Measurements from ENCODE around the gene JAKMIP2. TPM values are rescaled to one million over a fixed set of nuclear protein-coding genes. Genes with fewer than 3 reads are reported as not detected.

JAKMIP2 gene
- total RNA-seq, 1 donor from 2014 or later, result 4.1 TPM

DNA sequence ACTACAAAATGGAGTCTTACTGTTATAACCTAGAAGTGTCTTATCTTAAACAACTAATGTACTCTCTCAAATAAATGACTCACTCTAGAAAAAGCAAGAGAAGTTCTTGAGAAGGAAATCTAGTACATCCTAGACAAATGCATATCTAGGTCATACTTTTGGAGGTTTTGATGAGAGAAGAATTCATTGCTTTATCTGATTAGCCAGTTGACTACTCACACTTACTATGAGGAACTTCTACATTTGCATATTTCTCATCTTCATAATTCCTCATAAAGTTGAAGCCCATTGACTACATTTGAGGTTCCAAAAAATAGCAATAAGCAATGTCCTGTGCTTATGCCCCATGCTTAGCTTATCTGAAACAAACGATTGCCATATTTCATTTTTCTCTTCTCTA lies 2.8 kb downstream of the JAKMIP2 start:
- H3K4me1 Mint-ChIP-seq (ENCODE audit: low read depth), result peaks cover 25% of the 10 kb centered on the region
- no peak overlapping the region for H3K4me3 Mint-ChIP-seq (ENCODE audit: low read depth)
- intact Hi-C loops (cut with micrococcal nuclease), result no loop called here
- H3K36me3 Mint-ChIP-seq (ENCODE audit: low read depth), result peaks cover 19% of the 10 kb centered on the region
- H3K9me3 Mint-ChIP-seq, result peaks cover 14% of the 10 kb centered on the region
- DNase-seq (ENCODE audit: low spot score), result no peak
- H3K27me3 Mint-ChIP-seq (ENCODE audit: low read depth), result peaks cover 4% of the 10 kb centered on the region
- no peak overlapping the region for H3K27ac Mint-ChIP-seq

DNA sequence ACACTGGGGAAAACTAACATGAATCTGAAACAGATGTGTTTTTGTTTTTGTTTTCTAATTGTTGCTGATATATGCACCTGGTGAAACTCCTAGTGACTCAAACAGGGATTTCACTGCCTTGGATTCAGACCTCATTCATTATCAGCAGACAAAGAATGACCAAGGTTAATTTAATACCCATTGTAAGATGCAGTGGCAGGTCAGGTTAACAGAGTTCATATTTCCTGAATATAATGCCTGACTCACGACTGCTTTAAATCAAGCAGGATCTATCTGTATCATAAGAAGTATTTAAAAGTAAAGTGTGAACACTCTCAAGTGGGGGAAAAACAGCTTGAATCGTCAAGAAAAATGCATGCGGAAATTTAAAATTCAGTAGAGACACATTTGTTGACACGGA lies 5.5 kb downstream of the JAKMIP2 start:
- intact Hi-C loops (cut with micrococcal nuclease), result no loop called here
- Mint-ChIP-seq H3K4me3 (ENCODE audit: low read depth) (no peak overlapping the region), H3K27me3 (ENCODE audit: low read depth) (no peaks in the 10 kb centered on the region), H3K9me3 (peaks cover 14% of the 10 kb centered on the region), H3K36me3 (ENCODE audit: low read depth) (peaks cover 19% of the 10 kb centered on the region), H3K4me1 (ENCODE audit: low read depth) (peaks cover 21% of the 10 kb centered on the region), H3K27ac (no peak overlapping the region)
- no peak for DNase-seq (ENCODE audit: low spot score)

DNA sequence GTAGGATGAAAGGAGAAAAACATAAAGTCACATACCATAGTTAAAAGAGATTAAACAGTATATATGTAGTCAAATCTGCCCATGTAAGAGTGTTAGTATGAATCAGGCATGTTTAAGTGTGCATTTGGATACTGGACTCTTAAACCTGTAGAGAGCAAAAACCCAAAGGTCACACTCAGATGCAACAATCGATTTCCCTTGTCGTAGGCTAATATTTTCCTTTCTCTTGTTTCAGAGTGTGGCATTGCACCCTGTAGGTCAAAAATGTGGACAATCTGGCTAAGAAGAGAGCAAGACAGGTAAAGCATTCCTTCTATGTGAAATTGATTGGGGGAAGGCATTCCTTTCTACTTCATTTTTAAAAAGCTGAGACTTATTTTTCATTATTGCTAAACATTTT lies 8.9 kb downstream of the JAKMIP2 start:
- no peak for DNase-seq (ENCODE audit: low spot score)
- intact Hi-C loops (cut with micrococcal nuclease), result no loop called here
- Mint-ChIP-seq H3K27ac (no peak overlapping the region), H3K9me3 (peaks cover 14% of the 10 kb centered on the region), H3K4me1 (ENCODE audit: low read depth) (no peaks in the 10 kb centered on the region), H3K36me3 (ENCODE audit: low read depth) (peaks cover 19% of the 10 kb centered on the region), H3K4me3 (ENCODE audit: low read depth) (no peak overlapping the region), H3K27me3 (ENCODE audit: low read depth) (no peaks in the 10 kb centered on the region)

DNA sequence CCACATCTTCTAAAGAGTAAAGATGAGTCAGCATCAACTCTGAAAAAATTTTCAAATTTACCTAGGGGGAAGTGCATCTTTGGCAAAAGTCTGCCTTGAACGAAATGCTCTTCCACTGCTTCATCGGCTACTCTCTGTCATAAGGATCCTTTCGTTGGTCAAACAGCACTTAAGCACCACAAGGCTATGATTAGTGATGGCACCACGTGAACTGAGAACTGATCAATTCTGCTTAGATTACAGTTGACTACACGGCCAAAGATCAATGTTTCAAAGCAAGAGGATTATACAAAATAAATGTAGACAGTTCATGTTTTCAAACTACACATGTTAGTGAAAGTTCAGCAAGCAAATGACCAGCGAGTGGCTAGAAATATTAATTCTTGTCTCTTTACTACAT lies 9.4 kb downstream of the JAKMIP2 start:
- no peak for DNase-seq (ENCODE audit: low spot score)
- Mint-ChIP-seq H3K4me3 (ENCODE audit: low read depth) (no peak overlapping the region), H3K36me3 (ENCODE audit: low read depth) (peaks cover 19% of the 10 kb centered on the region), H3K9me3 (peaks cover 14% of the 10 kb centered on the region), H3K4me1 (ENCODE audit: low read depth) (no peaks in the 10 kb centered on the region), H3K27ac (no peak overlapping the region), H3K27me3 (ENCODE audit: low read depth) (no peaks in the 10 kb centered on the region)
- intact Hi-C loops (cut with micrococcal nuclease), result no loop called here

DNA sequence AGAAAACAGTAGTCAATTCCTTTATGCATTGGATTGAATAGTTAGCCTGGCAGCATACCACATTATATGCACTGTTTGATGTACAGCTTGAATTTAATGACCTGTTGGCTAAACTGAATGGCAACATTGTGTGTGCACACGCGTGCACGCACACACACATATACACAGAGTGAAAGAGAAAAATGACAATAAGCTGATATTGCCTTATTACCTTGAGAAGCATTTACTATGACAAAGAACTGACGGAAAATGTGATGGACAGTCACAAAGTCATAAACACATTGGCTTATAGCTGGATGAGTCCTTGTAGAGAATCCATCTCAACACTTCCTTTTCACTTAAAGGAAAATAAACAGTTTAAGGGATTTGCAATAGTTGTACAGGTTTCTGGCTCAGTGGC lies 15.5 kb downstream of the JAKMIP2 start:
- no peaks in the 10 kb centered on the region for H3K27me3 Mint-ChIP-seq (ENCODE audit: low read depth)
- H3K4me1 Mint-ChIP-seq (ENCODE audit: low read depth), result no peaks in the 10 kb centered on the region
- no peak overlapping the region for H3K4me3 Mint-ChIP-seq (ENCODE audit: low read depth)
- no peak overlapping the region for H3K27ac Mint-ChIP-seq
- no peaks in the 10 kb centered on the region for H3K9me3 Mint-ChIP-seq
- no peak for DNase-seq (ENCODE audit: low spot score)
- no peaks in the 10 kb centered on the region for H3K36me3 Mint-ChIP-seq (ENCODE audit: low read depth)
- intact Hi-C loops (cut with micrococcal nuclease), result no loop called here

DNA sequence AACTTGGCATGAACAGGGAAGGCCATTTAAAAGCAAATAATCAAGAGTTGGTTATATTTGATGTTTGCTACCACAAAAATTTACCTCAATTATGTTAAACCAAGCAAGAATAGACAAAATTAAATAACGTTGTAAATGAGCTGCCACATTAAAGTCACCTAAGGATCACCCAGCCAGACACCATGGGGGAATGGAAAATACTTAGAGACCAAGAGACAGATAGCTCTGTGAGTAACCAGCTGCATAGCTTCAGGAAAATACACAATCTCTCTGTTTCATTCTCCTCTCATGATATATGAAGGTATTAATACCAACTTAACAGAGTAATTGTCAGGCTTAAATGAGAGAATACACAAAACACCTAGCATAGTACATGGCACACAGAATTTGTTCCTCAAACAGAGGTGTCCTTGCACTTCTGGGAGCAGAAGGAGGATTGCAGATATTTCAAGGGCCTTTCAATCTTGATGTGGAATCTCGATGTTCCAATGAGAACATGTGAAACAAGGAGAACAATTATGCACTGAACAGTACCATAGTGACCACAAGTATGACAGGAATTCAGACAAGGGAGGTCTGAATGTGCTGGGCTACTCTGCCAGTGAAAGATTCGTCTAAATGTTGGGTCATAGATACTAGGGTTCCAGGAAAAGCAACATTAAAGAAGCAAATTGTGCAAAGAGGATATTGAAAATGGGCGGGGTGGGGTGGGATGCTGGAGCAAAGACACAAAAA lies 18.6 kb downstream of the JAKMIP2 start:
- Mint-ChIP-seq H3K27me3 (ENCODE audit: low read depth) (no peaks in the 10 kb centered on the region), H3K9me3 (no peaks in the 10 kb centered on the region)

DNA sequence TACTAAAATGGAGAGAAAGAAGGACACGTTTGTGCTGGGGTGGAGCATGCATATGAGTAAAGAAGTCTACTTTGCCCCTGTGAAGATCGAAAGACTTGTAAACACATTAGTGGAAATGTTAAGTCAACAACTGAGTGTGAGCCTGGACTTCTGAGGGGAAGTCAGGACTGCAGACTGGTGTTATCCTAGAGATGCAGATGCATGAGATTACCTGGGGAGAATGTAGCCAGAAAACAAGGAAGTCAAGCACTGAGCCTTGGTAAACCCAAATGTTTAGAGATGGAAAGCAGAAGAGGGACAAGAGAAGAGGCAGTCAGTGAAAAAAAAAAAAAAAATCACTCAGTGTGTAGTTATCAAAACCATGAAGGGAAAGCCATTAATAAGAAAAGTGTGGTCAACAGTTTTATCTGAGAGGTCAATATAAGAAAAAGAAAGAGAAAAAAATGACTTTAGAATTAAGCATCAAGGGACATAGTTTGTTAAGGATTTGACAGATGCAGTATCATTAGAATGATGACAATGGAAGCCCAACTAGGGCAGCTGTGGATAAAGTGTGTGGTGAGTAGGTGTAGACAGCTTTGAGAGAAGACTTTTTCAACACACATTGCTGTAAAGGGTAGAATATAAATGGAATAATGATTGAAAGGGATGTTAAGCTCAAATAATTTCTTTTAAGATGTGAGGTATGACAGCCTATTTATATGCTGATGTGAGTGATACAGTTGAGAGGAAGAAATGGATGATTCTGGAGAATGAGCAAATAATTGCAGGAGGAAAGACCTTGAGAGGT lies 22.2 kb downstream of the JAKMIP2 start:
- Mint-ChIP-seq H3K9me3 (no peaks in the 10 kb centered on the region), H3K27me3 (ENCODE audit: low read depth) (no peaks in the 10 kb centered on the region), H3K4me3 (ENCODE audit: low read depth) (no peak overlapping the region), H3K27ac (no peak overlapping the region), H3K4me1 (ENCODE audit: low read depth) (no peaks in the 10 kb centered on the region), H3K36me3 (ENCODE audit: low read depth) (no peaks in the 10 kb centered on the region)
- intact Hi-C loops (cut with micrococcal nuclease), result no loop called here
- no peak for DNase-seq (ENCODE audit: low spot score)

More for the DNA sequence above, 18.6 kb downstream of the JAKMIP2 start:
- Mint-ChIP-seq H3K27ac (no peak overlapping the region), H3K4me1 (ENCODE audit: low read depth) (no peaks in the 10 kb centered on the region), H3K4me3 (ENCODE audit: low read depth) (no peak overlapping the region), H3K36me3 (ENCODE audit: low read depth) (no peaks in the 10 kb centered on the region)
- intact Hi-C loops (cut with micrococcal nuclease), result no loop called here
- DNase-seq (ENCODE audit: low spot score), result no peak

DNA sequence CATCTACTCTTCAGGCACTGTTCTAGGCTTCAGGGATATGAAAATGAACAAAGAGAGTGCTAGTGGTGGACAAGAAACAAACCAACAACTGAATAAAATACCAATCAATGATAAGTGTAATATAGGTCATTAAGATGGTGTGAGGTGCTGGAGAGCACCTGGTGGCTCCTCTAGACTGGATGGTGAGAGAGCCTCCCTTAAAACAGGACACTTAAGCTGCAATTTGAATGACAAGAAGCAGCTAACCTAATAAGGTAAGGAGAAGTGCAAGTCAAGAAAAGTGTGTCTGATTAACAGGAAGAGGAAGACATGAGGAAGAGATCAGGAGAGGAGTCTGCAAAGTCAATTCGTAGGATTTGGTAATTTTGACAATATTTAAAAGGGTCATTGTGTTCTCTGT lies 23.1 kb downstream of the JAKMIP2 start:
- no peak for DNase-seq (ENCODE audit: low spot score)
- no peak overlapping the region for H3K27ac Mint-ChIP-seq
- no peak overlapping the region for H3K4me3 Mint-ChIP-seq (ENCODE audit: low read depth)
- intact Hi-C loops (cut with micrococcal nuclease), result no loop called here
- no peaks in the 10 kb centered on the region for H3K9me3 Mint-ChIP-seq
- no peaks in the 10 kb centered on the region for H3K27me3 Mint-ChIP-seq (ENCODE audit: low read depth)
- no peaks in the 10 kb centered on the region for H3K4me1 Mint-ChIP-seq (ENCODE audit: low read depth)
- H3K36me3 Mint-ChIP-seq (ENCODE audit: low read depth), result no peaks in the 10 kb centered on the region

DNA sequence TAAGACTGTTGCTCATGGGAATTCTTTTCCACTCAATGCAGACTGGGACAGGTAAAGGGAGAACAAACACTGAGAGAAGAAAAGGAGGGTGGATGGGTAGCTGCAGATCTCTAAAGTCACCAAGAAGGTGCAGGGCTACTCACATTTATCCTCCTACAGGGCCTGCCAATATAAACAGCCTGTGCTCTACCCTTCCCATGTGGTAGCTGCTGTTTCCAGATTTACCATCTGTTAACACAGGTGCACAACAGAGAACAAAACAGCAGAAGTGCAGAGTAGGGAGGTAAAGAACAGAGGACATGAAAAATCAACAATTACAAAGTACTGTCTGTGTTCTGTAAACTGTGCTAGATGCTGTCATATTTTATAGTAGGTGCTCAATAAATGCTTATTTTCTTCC lies 26.0 kb downstream of the JAKMIP2 start:
- Mint-ChIP-seq H3K27ac (no peak overlapping the region), H3K27me3 (ENCODE audit: low read depth) (no peaks in the 10 kb centered on the region), H3K36me3 (ENCODE audit: low read depth) (no peaks in the 10 kb centered on the region), H3K4me1 (ENCODE audit: low read depth) (no peaks in the 10 kb centered on the region), H3K4me3 (ENCODE audit: low read depth) (no peak overlapping the region), H3K9me3 (no peaks in the 10 kb centered on the region)
- intact Hi-C loops (cut with micrococcal nuclease), result no loop called here
- DNase-seq (ENCODE audit: low spot score), result no peak

DNA sequence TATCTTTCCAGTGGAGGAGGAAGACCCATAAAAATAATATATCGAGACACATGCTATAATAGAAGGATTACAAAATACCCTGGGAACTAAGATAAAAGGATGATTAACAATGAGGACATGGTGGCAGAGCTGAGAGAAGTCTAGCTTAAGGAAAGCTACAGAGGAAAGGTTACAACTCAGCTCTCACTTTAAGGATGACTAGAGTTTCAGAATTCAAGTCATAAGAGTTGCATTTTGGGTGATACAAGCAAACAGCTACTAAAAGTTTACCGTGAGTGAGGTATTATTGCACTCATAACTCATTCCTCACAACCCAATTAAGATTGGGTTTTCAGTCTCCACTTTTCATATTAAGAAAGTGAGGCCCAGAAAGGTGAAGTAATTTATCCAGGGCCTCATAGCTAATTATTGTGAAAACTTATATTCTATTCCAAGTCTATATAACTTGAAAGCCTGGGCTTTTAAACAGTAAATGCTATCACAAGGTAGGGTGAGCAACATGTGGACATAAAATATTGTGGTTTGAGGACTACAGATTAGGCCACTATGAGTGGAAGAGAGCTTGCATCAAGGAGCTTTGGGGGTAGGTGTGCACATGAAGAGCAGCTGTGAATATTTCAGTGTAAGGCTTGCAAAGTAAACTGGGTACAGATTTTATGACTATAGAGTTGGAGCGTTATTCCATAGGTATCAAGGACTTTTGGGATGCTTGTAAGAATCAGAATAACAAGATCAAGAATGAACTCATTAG lies 28.0 kb downstream of the JAKMIP2 start:
- Mint-ChIP-seq H3K27me3 (ENCODE audit: low read depth) (no peaks in the 10 kb centered on the region), H3K4me1 (ENCODE audit: low read depth) (no peaks in the 10 kb centered on the region), H3K36me3 (ENCODE audit: low read depth) (no peaks in the 10 kb centered on the region), H3K9me3 (no peaks in the 10 kb centered on the region), H3K27ac (no peak overlapping the region), H3K4me3 (ENCODE audit: low read depth) (no peak overlapping the region)
- no peak for DNase-seq (ENCODE audit: low spot score)
- intact Hi-C loops (cut with micrococcal nuclease), result no loop called here

DNA sequence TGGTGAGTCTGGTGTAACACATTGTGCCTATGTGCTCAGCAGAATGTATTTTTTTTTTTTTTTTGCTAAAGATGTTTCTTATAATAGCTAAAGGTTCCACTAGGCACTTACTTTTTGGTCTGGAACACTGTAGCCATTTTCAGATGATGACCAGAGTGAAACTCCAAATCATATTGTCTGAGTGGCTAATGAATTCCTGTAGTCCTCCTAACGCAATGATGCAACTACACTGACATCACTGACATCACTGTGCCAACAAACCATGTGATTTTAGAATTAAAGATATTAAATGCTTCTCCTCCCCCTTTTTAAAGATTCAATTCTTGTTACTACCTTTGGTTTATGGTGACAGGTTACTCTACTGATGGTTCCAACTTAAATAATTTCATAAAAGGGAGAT lies 28.8 kb downstream of the JAKMIP2 start:
- Mint-ChIP-seq H3K4me1 (ENCODE audit: low read depth) (no peaks in the 10 kb centered on the region), H3K27ac (no peak overlapping the region), H3K36me3 (ENCODE audit: low read depth) (no peaks in the 10 kb centered on the region), H3K27me3 (ENCODE audit: low read depth) (no peaks in the 10 kb centered on the region), H3K4me3 (ENCODE audit: low read depth) (no peak overlapping the region), H3K9me3 (no peaks in the 10 kb centered on the region)
- DNase-seq (ENCODE audit: low spot score), result no peak
- intact Hi-C loops (cut with micrococcal nuclease), result no loop called here

DNA sequence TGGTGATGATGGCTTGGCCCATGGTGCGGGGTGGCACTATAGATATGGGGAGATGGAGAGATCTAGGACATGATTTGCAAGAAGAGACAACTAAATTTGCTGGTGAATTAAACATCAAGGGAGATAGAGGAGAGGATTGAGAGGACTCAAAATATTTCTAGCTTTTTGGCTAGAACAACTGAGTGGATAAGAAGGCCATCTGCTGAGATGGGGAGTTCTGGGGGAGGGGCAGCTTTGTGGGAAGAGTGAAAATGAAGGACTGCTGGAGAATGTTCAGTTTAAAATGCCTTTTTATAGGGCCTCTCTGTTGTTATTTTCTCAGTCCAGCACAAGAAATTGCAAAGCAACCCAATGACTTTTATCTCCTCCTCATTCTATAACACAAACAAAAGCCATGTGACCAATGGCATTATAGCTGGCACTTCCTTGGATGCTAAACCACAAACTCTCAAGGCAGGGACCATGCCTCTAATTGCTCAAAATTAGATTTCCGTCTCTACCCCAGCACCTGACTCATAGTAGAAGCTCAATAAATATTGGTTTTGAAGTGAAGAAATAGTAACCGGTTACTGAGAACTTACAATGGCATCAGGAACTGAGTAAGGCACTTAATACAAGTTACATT lies 29.8 kb downstream of the JAKMIP2 start:
- H3K4me1 Mint-ChIP-seq (ENCODE audit: low read depth), result no peaks in the 10 kb centered on the region
- no peak for DNase-seq (ENCODE audit: low spot score)
- no peaks in the 10 kb centered on the region for H3K9me3 Mint-ChIP-seq
- H3K36me3 Mint-ChIP-seq (ENCODE audit: low read depth), result no peaks in the 10 kb centered on the region
- intact Hi-C loops (cut with micrococcal nuclease), result no loop called here
- no peak overlapping the region for H3K27ac Mint-ChIP-seq
- no peak overlapping the region for H3K4me3 Mint-ChIP-seq (ENCODE audit: low read depth)
- no peaks in the 10 kb centered on the region for H3K27me3 Mint-ChIP-seq (ENCODE audit: low read depth)
